Ovary (tissue), 9 donors: Measurements from ENCODE around the gene GPR157. TPM values are rescaled to one million over a fixed set of nuclear protein-coding genes. Genes with fewer than 3 reads are reported as not detected.
A peak's percentile ranks its signal among the peaks of the same experiment; 100 is the strongest.

Experiments
- DNase-seq, 5 donors: peaks; one replicate each; pipeline ENCODE4 v3.0.0-alpha.2; 2019 to 2020
- H3K27ac ChIP-seq, 2 donors: fragments of 200-600 bp; one replicate each; pipeline versions ENCODE4 v1.5.1 to v1.8.0; 2019 to 2022
- H3K27me3 ChIP-seq: fragments of 200-600 bp; one replicate; pipeline ENCODE4 v1.8.0; 2022
- H3K36me3 ChIP-seq: fragments of 200-600 bp; sonication (generic); one replicate; pipeline ENCODE4 v1.5.1; 2019
- H3K4me1 ChIP-seq: one replicate; pipeline ENCODE4 v1.8.1; 2013; ENCODE audit warnings: mild to moderate bottlenecking, moderate library complexity; ENCODE audit not compliant: insufficient read depth
- H3K4me3 ChIP-seq: fragments of 200-600 bp; sonication (generic); one replicate; pipeline ENCODE4 v1.5.1; 2017
- H3K9me3 ChIP-seq, 2 donors: fragments of 200-600 bp in 1 of 2; sonication (generic) in 1 of 2; one replicate each; pipeline versions ENCODE4 v1.5.1 to v1.8.1; 2013 to 2019; ENCODE audit warnings: mild to moderate bottlenecking in 1 of 2, moderate library complexity in 1 of 2
- EP300 ChIP-seq: sonication (generic); formaldehyde crosslinking; IDR thresholded peaks from one replicate; pipeline ENCODE4 v1.6.1; 2017; ENCODE audit warnings: antibody characterized with exemption
- POLR2A ChIP-seq: fragments of 450-650 bp; IDR thresholded peaks from one replicate; pipeline ENCODE4 v1.6.1; 2017; ENCODE audit warnings: antibody characterized with exemption, mild to moderate bottlenecking, moderate library complexity
- WGBS, 3 donors: extraction: QIAGEN DNeasy Blood & Tissue Kit in 1 of 3; methylation state at CpG; one replicate each; pipeline versions ENCODE4 v1.1.5 to v1.1.7; 2013 to 2017; 5-methylcytosine and 5-hydroxymethylcytosine counted together
- intact Hi-C, 4 donors: fragments of 100-400 bp; cut with DNase I; formaldehyde crosslinking; loops; one replicate each; pipeline versions ENCODE4 v1.11.0 to v1.15.1; 2022 to 2023
- polyA plus RNA-seq, 2 donors: library from polyadenylated mRNA; stranded (reverse); fragments of 200-250 nt in 1 of 2; fragments of 350-450 nt in 1 of 2; fragmentation: Illumina TruSeq in 1 of 2; extraction: RNeasy Lipid Tissue Mini Kit (QIAGEN cat#74804) in 1 of 2; gene quantifications; one replicate each; pipeline ENCODE4 v1.2.3, GENCODE V29; 2013 to 2014
- total RNA-seq, 7 donors: library from RNA; depleted of rRNA in 2 of 7; stranded (reverse); fragments of >200 nt in 2 of 7; fragmentation: NEBNext Ultra II Directional in 3 of 7; extraction: Animal tissue kit (Norgen Biotek cat#: 25700) in 3 of 7; gene quantifications; one replicate each; pipeline versions ENCODE4 v1.1.0 to v1.2.4, GENCODE V29; 2016 to 2023
- TF ChIP-seq, protein P1 (sequence below), 3 donors: fragments of 450-650 bp in 2 of 3; fragments of 200-600 bp in 1 of 3; IDR thresholded peaks; one replicate each; pipeline versions ENCODE4 v1.5.1 to v1.8.0; 2016 to 2022; ENCODE audit warnings: antibody characterized with exemption in 3 of 3, mild to moderate bottlenecking in 1 of 3
- donor health status: DM: no; HTN: no; CAD: no; lungs with moderate emphysema.
- donor health status: DM: no; HTN: no; CAD: no.
- donor health status: Bipolar disorder and iron deficiency.
- donor health status: DM: yes; HTN: yes; CAD: no.
- donor health status: DM: no; HTN: no; CAD: no.
- donor health status: DM: yes; HTN: yes; CAD: no.

The GPR157 gene
- total and polyA plus RNA-seq, 9 donors, result 3.1 to 17.8 (median 8.6) TPM

DNA sequence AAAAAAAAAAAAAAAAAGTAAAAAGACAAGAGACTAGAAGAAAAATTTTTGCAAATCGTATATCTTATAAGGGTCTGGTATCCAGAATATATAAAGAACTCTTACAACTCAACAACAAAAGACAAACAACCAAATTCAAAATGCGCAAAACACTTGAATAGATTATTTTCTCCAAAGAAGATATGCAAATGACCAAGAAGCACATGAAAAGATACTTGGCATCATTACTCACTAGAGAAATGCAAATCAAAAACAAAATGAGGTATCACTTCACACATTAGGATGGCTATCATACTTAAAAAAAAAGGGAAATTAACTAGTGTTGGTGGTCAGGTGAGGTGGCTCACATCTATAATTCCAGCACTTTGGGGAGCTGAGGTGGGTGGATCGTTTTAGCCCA lies 47.4 kb downstream of the GPR157 start:
- intact Hi-C loops, result no loop called here
- no peaks in the 10 kb centered on the region for H3K36me3 ChIP-seq
- WGBS, 3 donors, result 93 to 96% (median 93%) methylated on average over 3 of the region's 3 CpGs
- TF ChIP-seq EP300, result no peak
- no peaks in the 10 kb centered on the region for H3K4me1 ChIP-seq
- H3K4me3 ChIP-seq, result no peak overlapping the region
- DNase-seq, result no peak
- no peak overlapping the region for H3K27ac ChIP-seq
- H3K9me3 ChIP-seq, result no peaks in the 10 kb centered on the region
- H3K27me3 ChIP-seq, result no peaks in the 10 kb centered on the region

DNA sequence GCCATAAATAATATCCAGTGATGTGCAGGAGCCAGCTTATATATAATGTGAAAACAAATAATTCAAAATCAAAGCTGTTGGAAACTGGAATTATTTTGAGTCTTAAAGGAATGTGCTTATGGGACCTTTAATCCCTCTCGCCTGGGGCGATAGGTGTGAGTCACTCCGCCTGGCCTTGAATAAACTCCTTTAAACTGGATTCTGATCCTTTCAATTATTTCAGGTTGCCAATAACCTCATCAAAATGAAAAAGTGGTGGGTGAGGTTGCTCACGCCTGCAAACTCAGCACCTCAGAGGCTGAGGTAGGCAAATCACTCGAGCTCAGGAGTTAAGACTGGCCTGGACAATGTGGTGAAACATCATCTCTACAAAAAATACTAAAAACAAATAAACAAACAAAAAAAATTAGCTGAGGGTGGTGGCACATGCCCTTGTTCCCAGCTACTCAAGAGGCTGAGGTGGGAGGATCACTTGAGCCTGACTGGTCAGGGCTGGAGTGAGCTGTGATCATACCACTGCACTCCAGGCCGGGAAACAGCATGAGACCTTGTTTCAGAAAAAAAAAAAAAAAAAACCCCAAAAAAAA lies 48.1 kb downstream of the GPR157 start:
- TF ChIP-seq EP300 (no peak), POLR2A (no peak)
- TF ChIP-seq, protein P1, sequence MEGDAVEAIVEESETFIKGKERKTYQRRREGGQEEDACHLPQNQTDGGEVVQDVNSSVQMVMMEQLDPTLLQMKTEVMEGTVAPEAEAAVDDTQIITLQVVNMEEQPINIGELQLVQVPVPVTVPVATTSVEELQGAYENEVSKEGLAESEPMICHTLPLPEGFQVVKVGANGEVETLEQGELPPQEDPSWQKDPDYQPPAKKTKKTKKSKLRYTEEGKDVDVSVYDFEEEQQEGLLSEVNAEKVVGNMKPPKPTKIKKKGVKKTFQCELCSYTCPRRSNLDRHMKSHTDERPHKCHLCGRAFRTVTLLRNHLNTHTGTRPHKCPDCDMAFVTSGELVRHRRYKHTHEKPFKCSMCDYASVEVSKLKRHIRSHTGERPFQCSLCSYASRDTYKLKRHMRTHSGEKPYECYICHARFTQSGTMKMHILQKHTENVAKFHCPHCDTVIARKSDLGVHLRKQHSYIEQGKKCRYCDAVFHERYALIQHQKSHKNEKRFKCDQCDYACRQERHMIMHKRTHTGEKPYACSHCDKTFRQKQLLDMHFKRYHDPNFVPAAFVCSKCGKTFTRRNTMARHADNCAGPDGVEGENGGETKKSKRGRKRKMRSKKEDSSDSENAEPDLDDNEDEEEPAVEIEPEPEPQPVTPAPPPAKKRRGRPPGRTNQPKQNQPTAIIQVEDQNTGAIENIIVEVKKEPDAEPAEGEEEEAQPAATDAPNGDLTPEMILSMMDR (IDR thresholded peaks at IDR 0.05), result no peak
- H3K4me1 ChIP-seq, result no peaks in the 10 kb centered on the region
- WGBS, 3 donors, result 46 to 72% (median 63%) methylated on average over 6 of the region's 6 CpGs
- DNase-seq, result no peak
- intact Hi-C loops, result no loop called here
- no peaks in the 10 kb centered on the region for H3K36me3 ChIP-seq
- H3K27me3 ChIP-seq, result no peaks in the 10 kb centered on the region
- no peaks in the 10 kb centered on the region for H3K9me3 ChIP-seq
- no peak overlapping the region for H3K4me3 ChIP-seq
- no peak overlapping the region for H3K27ac ChIP-seq

DNA sequence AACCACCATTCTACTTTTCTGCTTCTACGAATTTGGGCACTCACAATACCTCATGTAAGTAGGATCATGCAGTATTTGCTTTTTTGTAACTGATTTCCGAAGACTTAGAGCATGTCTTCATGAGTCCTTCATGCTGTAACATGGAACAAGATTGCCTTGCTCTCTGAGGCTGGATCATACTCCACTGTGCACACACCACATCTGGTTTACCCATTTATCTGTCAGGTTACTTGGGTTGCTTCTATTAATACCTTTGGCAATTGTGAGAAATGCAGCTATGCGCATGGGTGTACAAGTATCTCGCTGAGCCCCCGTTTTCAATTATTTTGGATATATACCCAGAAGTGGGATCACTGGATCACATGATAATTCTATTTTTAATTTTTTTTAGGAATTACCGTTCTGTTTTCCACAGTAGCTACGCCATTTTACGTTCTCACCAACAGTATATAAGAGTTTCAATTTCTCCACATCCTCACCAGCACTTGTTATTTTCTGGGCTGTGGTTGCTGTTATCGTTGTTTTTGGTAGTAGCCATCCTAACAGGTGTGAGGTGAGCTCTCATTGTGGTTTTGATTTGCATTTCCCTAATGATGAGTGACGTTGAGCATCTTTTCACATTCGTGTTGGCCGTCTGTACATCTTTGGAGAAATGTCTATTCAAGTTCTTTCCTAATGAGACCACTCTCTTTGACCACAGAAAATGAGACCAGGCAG lies 48.8 kb downstream of the GPR157 start:
- DNase-seq, result no peak
- Histone ChIP-seq H3K27ac (no peak overlapping the region), H3K4me1 (no peaks in the 10 kb centered on the region), H3K4me3 (no peak overlapping the region), H3K27me3 (no peaks in the 10 kb centered on the region), H3K36me3 (no peaks in the 10 kb centered on the region), H3K9me3 (no peaks in the 10 kb centered on the region)
- intact Hi-C loops, result no loop called here
- 84 to 91% (median 86%) methylated on average over 12 of the region's 12 CpGs for WGBS, 3 donors
- TF ChIP-seq, protein P1 (IDR thresholded peaks at IDR 0.05), result no peak
- no peak for TF ChIP-seq POLR2A
- TF ChIP-seq EP300, result no peak

DNA sequence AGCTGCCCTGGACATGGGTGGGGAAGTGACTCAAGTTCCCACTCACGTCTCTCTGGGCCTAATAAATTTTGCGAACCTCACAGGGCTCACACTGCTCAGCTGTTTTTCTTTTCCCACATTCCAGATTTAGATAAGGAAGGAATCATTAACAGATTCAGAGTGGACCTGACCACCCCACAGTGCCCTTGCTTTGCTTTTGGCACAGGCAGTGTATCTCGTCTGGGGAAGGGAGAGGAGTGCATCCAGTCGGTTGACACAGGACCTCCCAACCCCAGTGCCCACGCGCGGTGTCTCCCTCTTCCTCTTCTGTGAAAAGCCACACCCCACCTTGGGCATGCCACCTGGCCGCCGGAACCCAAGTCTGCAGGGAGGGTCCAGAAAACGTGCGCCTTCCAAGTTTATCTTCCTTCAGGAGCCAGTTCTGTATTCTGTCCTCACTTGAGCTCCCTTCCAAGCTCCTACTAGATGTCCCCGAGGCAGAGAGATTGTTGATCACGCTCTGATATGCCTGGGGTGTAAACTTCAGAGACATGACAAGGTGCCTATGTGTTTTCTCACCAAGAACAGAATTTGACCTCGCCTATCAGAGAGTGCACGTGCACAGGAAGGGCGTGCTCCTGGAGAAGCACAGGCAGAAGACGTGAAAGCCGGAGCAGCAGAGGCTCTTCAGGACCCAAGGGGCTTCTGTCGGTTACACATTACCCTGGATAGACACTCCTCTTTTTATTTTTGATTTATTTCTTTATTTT lies 50.0 kb downstream of the GPR157 start:
- intact Hi-C loops, result no loop called here
- H3K9me3 ChIP-seq, result no peaks in the 10 kb centered on the region
- peak in 1 of 5 donors; percentile 11 for DNase-seq
- H3K27ac ChIP-seq, result no peak overlapping the region
- no peaks in the 10 kb centered on the region for H3K27me3 ChIP-seq
- H3K4me1 ChIP-seq, result no peaks in the 10 kb centered on the region
- TF ChIP-seq POLR2A, result no peak
- TF ChIP-seq, protein P1 (IDR thresholded peaks at IDR 0.05), result no peak
- no peak for TF ChIP-seq EP300
- H3K4me3 ChIP-seq, result no peak overlapping the region
- no peaks in the 10 kb centered on the region for H3K36me3 ChIP-seq
- WGBS, 3 donors, result 74 to 79% (median 76%) methylated on average over 19 of the region's 19 CpGs
